ENCODE measurements around the gene KRT36. TPM values are rescaled to one million over a fixed set of nuclear protein-coding genes. Genes with fewer than 3 reads are reported as not detected.

The KRT36 gene
- total and polyA plus RNA-seq, 9 donors, result 0.50 TPM; not detected in 8

DNA sequence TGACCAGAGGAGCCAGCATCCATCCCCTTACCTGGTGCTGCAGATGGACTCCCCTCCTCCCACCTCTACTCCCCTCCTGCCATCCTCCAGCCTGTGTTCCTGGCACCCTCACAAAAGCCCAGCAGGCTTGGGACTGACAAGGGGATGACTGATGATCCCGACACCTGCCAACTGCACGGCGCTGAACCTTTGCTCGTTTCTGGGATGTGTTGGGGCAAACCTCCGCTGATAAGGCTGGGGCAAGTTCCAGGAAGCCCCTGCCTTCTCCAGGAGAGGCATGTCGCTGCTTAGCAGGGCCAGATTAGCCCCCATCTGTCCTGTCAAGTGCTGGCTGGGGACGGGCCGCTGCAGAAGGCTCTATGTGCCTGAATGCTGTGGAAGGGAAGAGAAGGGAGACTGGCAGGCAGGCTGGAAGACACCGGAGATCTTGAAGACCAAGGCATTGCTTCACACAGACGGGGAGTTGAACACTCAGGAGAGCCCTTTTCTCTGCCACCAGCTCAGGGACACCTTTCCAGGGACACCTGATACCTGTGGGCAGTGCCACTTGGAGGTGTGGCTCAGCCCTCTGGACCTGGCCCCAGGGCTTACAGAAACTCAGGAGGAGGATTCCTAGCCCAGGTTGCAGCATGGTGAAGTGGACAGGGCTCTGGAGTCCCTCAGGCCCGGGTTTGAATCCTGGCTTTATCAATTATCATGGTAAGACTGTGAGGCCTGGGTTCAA is 30.0 kb upstream of the KRT36 start:
- Histone ChIP-seq H3K9me3 (no peaks in the 10 kb centered on the region), H3K4me3 (no peak overlapping the region), H3K36me3 (no peaks in the 10 kb centered on the region), H3K4me1 (ENCODE audit: insufficient read depth) (peaks cover 7% of the 10 kb centered on the region), H3K27ac (no peak overlapping the region), H3K27me3 (no peaks in the 10 kb centered on the region)
- TF ChIP-seq, protein P1, sequence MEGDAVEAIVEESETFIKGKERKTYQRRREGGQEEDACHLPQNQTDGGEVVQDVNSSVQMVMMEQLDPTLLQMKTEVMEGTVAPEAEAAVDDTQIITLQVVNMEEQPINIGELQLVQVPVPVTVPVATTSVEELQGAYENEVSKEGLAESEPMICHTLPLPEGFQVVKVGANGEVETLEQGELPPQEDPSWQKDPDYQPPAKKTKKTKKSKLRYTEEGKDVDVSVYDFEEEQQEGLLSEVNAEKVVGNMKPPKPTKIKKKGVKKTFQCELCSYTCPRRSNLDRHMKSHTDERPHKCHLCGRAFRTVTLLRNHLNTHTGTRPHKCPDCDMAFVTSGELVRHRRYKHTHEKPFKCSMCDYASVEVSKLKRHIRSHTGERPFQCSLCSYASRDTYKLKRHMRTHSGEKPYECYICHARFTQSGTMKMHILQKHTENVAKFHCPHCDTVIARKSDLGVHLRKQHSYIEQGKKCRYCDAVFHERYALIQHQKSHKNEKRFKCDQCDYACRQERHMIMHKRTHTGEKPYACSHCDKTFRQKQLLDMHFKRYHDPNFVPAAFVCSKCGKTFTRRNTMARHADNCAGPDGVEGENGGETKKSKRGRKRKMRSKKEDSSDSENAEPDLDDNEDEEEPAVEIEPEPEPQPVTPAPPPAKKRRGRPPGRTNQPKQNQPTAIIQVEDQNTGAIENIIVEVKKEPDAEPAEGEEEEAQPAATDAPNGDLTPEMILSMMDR (IDR thresholded peaks at IDR 0.05), result no peak
- TF ChIP-seq EP300 (IDR thresholded peaks at IDR 0.05), result no peak
- TF ChIP-seq POLR2A (IDR thresholded peaks at IDR 0.05), result no peak
- 45 to 57% (median 55%) methylated on average over 10 to 11 of the region's 11 CpGs for WGBS, 3 donors
- DNase-seq, result no peak
- intact Hi-C loops (cut with DNase I), result loop anchor here in 2 of 4 donors (10.0 kb wide), 1 partner anchor 105 kb away; no protein-coding TSS in a partner anchor

GRCh38 chr17:41518789-41519449 is 29.2 kb upstream of the KRT36 start, which contains the start of gene KRT15:
TSS of gene KRT15 (minus strand) at chr17:41518890. CDS start at chr17:41518827, 63 bp downstream.
- Histone ChIP-seq H3K9me3 (no peaks in the 10 kb centered on the region), H3K4me1 (ENCODE audit: insufficient read depth) (peaks cover 7% of the 10 kb centered on the region), H3K36me3 (no peaks in the 10 kb centered on the region), H3K4me3 (no peak within 1 kb of the TSS), H3K27me3 (no peaks in the 10 kb centered on the region), H3K27ac (no peak within 1 kb of the TSS)
- intact Hi-C loops (cut with DNase I), result no loop called here
- TF ChIP-seq POLR2A (IDR thresholded peaks at IDR 0.05), result no peak
- TF ChIP-seq, protein P1 (IDR thresholded peaks at IDR 0.05), result no peak
- no peak for TF ChIP-seq EP300 (IDR thresholded peaks at IDR 0.05)
- DNase-seq, result no peak
- 53 to 59% (median 58%) methylated on average over 8 of the region's 8 CpGs for WGBS, 3 donors

DNA sequence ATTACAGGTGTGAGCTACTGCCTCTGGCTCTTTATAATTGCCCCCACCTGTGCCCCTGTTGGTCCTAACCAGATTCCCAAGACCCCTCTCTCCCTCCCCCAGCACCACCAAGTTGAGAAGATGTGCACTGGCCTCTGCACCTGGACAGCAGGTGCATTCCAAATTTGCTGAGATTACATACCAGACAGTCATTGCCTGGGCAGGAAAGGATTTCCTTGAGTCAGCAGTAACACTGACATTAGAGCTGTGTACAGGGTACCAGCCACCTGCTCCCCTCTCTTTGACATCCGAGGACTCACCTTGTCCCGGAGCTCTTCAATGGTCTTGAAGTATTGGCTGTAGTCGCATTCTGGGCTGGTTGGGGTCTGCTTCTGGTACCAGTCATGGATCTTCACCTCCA is 28.3 kb upstream of the KRT36 start:
- H3K9me3 ChIP-seq, result no peaks in the 10 kb centered on the region
- H3K27ac ChIP-seq, result no peak overlapping the region
- 88 to 98% (median 97%) methylated on average over 3 of the region's 3 CpGs for WGBS, 3 donors
- TF ChIP-seq POLR2A (IDR thresholded peaks at IDR 0.05) (no peak), EP300 (IDR thresholded peaks at IDR 0.05) (no peak)
- intact Hi-C loops (cut with DNase I), result no loop called here
- H3K4me3 ChIP-seq, result no peak overlapping the region
- peaks cover 2% of the 10 kb centered on the region for H3K4me1 ChIP-seq (ENCODE audit: insufficient read depth)
- no peak for DNase-seq
- H3K36me3 ChIP-seq, result no peaks in the 10 kb centered on the region
- H3K27me3 ChIP-seq, result no peaks in the 10 kb centered on the region

- Histone ChIP-seq H3K27me3 (no peaks in the 10 kb centered on the region), H3K4me3 (no peak overlapping the region), H3K27ac (no peak overlapping the region), H3K9me3 (no peaks in the 10 kb centered on the region), H3K36me3 (no peaks in the 10 kb centered on the region), H3K4me1 (ENCODE audit: insufficient read depth) (peaks cover 2% of the 10 kb centered on the region)
- 84 to 88% (median 86%) methylated on average over 14 of the region's 14 CpGs for WGBS, 3 donors
- TF ChIP-seq POLR2A (IDR thresholded peaks at IDR 0.05), result no peak
- TF ChIP-seq EP300 (IDR thresholded peaks at IDR 0.05), result no peak
- TF ChIP-seq, protein P1 (IDR thresholded peaks at IDR 0.05), result no peak
- intact Hi-C loops (cut with DNase I), result no loop called here
- DNase-seq, result no peak
These were observed 27.1 kb upstream of the KRT36 start for GRCh38 chr17:41516830-41517283.
